ENCODE measurements around the gene RTN4RL2. TPM values are rescaled to one million over a fixed set of nuclear protein-coding genes. Genes with fewer than 3 reads are reported as not detected.

The RTN4RL2 gene
- total and polyA plus RNA-seq, 9 of the 15 experiments (the other 6 are each of a cell fraction or from before 2014, with no cell fraction given): 0.06 to 1.9 (median 0.34) TPM; not detected in 4

DNA sequence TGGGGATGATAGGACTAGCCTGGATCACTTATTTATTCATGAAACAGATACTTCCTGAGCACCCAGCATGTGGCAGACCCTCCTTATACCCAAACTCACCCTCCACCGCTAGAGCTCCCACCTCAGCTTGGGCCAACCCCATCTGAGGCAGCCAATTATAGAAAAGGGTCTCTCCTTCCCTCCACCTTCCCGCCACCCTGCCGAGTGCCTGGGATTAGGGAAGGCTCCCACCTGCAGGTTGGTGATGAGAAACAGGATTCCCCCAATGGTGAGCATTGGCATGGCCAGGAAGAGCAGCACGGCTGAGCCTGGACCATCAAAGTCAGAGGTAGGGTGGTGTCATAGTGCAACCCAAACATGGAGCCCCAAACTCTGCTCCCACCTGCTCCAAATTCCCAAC, 39.3 kb upstream of the RTN4RL2 start:
- Histone ChIP-seq H3K4me3 (no peak overlapping the region), H3K4me1 (replicated peaks in 1 of 2; ENCODE audit: control insufficient read depth in 2 of 2, insufficient read depth in 2 of 2, low read length in 2 of 2) (peaks cover 25 to 27% of the 10 kb centered on the region in 2 experiments; a peak in 4 of 5 replicates), H3K9me3 (replicated peaks; ENCODE audit: control insufficient read depth, insufficient read depth, low read depth, low read length) (no peaks in the 10 kb centered on the region), H3K4me2 (ENCODE audit: insufficient read depth, low read length) (no peak overlapping the region), H3K79me2 (ENCODE audit: control insufficient read depth, insufficient read depth, low read length) (peaks cover 97% of the 10 kb centered on the region), H3K27me3 (ENCODE audit: control insufficient read depth in 2 of 2, insufficient read depth in 2 of 2, low read length in 2 of 2) (no peaks in the 10 kb centered on the region), H3K36me3 (ENCODE audit: control insufficient read depth, insufficient read depth, low read length) (peaks cover 96% of the 10 kb centered on the region), H4K20me1 (replicated peaks; ENCODE audit: control insufficient read depth, insufficient read depth, low read length) (peaks cover 20% of the 10 kb centered on the region), H2AFZ (ENCODE audit: low read depth, low read length) (no peak overlapping the region), H3K9me1 (ENCODE audit: control insufficient read depth, insufficient read depth, low read length) (peaks cover 7% of the 10 kb centered on the region), H3K27ac (ENCODE audit: extremely low read depth, low read depth, low read length) (no peak overlapping the region; the same call in 2 of the 3 replicates), H3K9ac (ENCODE audit: insufficient read depth in 1 of 2, low read depth in 2 of 2, low read length in 2 of 2) (no peak overlapping the region)
- in situ Hi-C loops (cut with MboI): no loop called here
- no peak for DNase-seq (ENCODE audit: extremely low read depth in 1 of 4, low spot score in 3 of 4)
- no peak for ATAC-seq
- no peak for FAIRE-seq
- ChIA-PET CTCF (ENCODE audit: low intra/inter-chr PET ratio) (no interaction called here), POLR2A (interaction anchor here (0.6 to 1.4 kb wide), 5 partner anchors 50 to 1323 kb away, joined by 3 to 4 read pairs (median 3); partner anchors contain the start of gene SLC43A1)
- TF ChIP-seq CBX5 (IDR thresholded peaks at IDR 0.05; ENCODE audit: borderline replicate concordance, low read depth): no peak
- TF ChIP-seq NFXL1 (CRISPR knock-in tag; IDR thresholded peaks at IDR 0.05): no peak
- TF ChIP-seq, protein P1, sequence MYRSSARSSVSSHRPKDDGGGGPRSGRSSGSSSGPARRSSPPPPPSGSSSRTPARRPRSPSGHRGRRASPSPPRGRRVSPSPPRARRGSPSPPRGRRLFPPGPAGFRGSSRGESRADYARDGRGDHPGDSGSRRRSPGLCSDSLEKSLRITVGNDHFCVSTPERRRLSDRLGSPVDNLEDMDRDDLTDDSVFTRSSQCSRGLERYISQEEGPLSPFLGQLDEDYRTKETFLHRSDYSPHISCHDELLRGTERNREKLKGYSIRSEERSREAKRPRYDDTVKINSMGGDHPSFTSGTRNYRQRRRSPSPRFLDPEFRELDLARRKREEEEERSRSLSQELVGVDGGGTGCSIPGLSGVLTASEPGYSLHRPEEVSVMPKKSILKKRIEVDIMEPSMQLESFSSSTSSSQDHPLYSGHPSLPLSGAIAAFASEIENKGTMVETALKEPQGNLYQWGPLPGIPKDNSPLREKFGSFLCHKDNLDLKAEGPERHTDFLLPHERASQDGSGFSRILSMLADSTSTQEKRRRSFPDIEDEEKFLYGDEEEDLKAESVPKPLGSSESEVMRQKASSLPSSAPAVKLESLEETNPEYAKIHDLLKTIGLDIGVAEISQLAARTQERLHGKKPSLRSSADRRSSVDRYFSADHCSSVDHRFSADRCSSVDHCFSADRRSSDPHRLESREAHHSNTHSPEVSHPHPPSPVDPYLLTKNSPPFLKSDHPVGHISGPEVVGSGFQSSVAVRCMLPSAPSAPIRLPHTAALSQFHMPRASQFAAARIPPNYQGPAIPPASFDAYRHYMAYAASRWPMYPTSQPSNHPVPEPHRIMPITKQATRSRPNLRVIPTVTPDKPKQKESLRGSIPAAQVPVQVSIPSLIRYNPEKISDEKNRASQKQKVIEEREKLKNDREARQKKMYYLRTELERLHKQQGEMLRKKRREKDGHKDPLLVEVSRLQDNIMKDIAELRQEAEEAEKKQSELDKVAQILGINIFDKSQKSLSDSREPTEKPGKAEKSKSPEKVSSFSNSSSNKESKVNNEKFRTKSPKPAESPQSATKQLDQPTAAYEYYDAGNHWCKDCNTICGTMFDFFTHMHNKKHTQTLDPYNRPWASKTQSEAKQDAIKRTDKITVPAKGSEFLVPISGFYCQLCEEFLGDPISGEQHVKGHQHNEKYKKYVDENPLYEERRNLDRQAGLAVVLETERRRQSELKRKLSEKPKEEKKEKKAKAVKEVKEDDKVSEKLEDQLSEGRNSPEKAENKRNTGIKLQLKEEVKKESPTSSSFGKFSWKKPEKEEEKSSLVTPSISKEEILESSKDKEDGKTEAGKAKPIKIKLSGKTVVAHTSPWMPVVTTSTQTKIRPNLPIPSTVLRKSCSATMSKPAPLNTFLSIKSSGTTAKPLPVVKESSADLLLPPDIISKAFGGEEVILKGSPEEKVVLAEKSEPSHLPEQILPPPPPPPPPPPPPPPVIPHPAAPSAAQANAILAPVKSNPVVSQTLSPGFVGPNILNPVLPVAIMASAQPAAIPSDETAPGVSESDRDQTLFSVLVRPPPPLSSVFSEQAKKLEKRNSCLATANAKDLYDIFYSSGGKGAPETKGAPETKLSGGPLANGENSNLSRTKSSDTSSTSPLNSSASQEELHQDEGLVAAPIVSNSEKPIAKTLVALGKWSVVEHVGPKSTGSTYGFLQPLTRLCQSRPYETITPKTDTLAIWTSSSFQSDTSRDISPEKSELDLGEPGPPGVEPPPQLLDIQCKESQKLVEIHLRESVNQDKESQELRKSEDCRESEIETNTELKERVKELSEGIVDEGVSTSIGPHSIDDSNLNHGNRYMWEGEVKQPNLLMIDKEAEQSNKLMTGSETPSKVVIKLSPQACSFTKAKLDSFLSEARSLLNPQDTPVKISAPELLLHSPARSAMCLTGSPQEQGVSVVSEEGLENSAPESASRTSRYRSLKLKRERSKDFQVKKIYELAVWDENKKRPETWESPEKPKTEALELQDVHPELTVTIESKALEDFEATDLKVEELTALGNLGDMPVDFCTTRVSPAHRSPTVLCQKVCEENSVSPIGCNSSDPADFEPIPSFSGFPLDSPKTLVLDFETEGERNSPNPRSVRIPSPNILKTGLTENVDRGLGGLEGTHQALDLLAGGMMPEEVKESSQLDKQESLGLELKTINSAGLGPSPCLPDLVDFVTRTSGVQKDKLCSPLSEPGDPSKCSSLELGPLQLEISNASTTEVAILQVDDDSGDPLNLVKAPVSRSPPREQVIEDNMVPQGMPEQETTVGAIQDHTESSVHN (IDR thresholded peaks at IDR 0.05; ENCODE audit: borderline replicate concordance in 1 of 2, low read depth in 1 of 2): no peak
- 0 out of 2 replicates have a peak, but pooled peaks have one; percentile 61 for TF ChIP-seq ETV5 (CRISPR knock-in tag; IDR thresholded peaks at IDR 0.05; ENCODE audit: low read depth)
- no peak for TF ChIP-seq ZNF699 (CRISPR knock-in tag; IDR thresholded peaks at IDR 0.05; ENCODE audit: insufficient replicate concordance)
- peak; percentile 55 for TF ChIP-seq RBFOX2 (IDR thresholded peaks at IDR 0.05; ENCODE audit: low read depth, low read length)
- no peak for TF ChIP-seq PRMT5 (CRISPR knock-in tag; IDR thresholded peaks at IDR 0.05)
- peak; percentile 31; the same call in 1 of the 2 replicates for TF ChIP-seq POLR2A (conservative IDR thresholded peaks at IDR 0.05)
- no peak for TF ChIP-seq TEAD2 (tag; IDR thresholded peaks at IDR 0.05)
- TF ChIP-seq SIRT6 (IDR thresholded peaks at IDR 0.05; ENCODE audit: low read depth, low read length): no peak
- no peak for TF ChIP-seq HMGN3 (IDR thresholded peaks at IDR 0.05; ENCODE audit: borderline replicate concordance, extremely low read depth, insufficient read length, low read depth, low read length)
- TF ChIP-seq ZNF232 (CRISPR knock-in tag; IDR thresholded peaks at IDR 0.05): no peak
- TF ChIP-seq, protein P2, sequence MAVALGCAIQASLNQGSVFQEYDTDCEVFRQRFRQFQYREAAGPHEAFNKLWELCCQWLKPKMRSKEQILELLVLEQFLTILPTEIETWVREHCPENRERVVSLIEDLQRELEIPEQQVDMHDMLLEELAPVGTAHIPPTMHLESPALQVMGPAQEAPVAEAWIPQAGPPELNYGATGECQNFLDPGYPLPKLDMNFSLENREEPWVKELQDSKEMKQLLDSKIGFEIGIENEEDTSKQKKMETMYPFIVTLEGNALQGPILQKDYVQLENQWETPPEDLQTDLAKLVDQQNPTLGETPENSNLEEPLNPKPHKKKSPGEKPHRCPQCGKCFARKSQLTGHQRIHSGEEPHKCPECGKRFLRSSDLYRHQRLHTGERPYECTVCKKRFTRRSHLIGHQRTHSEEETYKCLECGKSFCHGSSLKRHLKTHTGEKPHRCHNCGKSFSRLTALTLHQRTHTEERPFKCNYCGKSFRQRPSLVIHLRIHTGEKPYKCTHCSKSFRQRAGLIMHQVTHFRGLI (CRISPR knock-in tag; IDR thresholded peaks at IDR 0.05): no peak
- BruUV-seq (replicated peaks): no TSS peak
- intact Hi-C loops (cut with micrococcal nuclease): no loop called here
- WGBS (ENCODE audit: insufficient coverage, low coverage, missing lambda C conversion rate): 91% methylated on average over 4 of the region's 4 CpGs
